HG03469 (cell line): ENCODE data around the gene SORBS2.

ENCODE experiments used
- ATAC-seq: cut with Tn5 transposase; IDR thresholded peaks from one replicate; pipeline ENCODE4 v1.9.1; 2021; ENCODE audit warnings: mild to moderate bottlenecking, moderate library complexity, moderate number of reproducible peaks; ENCODE audit not compliant: unreplicated experiment

SORBS2 gene

GRCh38 chr4:185742766-185743165 lies 69.2 kb downstream of the SORBS2 start:
- no peak for ATAC-seq

GRCh38 chr4:185741795-185742194 lies 70.2 kb downstream of the SORBS2 start:
- no peak for ATAC-seq

GRCh38 chr4:185740471-185740873 lies 71.5 kb downstream of the SORBS2 start:
- no peak for ATAC-seq

- ATAC-seq, result no peak
Observed at GRCh38 chr4:185738820-185739219, 73.2 kb downstream of the SORBS2 start.

- no peak for ATAC-seq
Observed at GRCh38 chr4:185738038-185738552, 73.9 kb downstream of the SORBS2 start.

GRCh38 chr4:185737489-185738037 lies 74.4 kb downstream of the SORBS2 start:
- ATAC-seq, result no peak

GRCh38 chr4:185736882-185737281 lies 75.1 kb downstream of the SORBS2 start:
- ATAC-seq, result no peak

- ATAC-seq, result no peak
Observed at GRCh38 chr4:185735866-185736400, 76.1 kb downstream of the SORBS2 start.

- ATAC-seq, result no peak
Observed at GRCh38 chr4:185734930-185735329, 77.1 kb downstream of the SORBS2 start.

- ATAC-seq, result peak; percentile 55
Observed at GRCh38 chr4:185734214-185734613, 77.8 kb downstream of the SORBS2 start.

GRCh38 chr4:185730849-185731608 lies 81.0 kb downstream of the SORBS2 start:
- peak; percentile 53 for ATAC-seq

GRCh38 chr4:185730387-185730786 lies 81.6 kb downstream of the SORBS2 start:
- peak; percentile 39 for ATAC-seq

GRCh38 chr4:185729391-185729804 lies 82.6 kb downstream of the SORBS2 start:
- no peak for ATAC-seq

GRCh38 chr4:185728893-185729292 lies 83.1 kb downstream of the SORBS2 start:
- ATAC-seq, result no peak

GRCh38 chr4:185726931-185727330 lies 85.1 kb downstream of the SORBS2 start:
- no peak for ATAC-seq

- no peak for ATAC-seq
Observed at GRCh38 chr4:185723631-185724260, 88.2 kb downstream of the SORBS2 start.

- no peak for ATAC-seq
Observed at GRCh38 chr4:185722029-185722316, 90.0 kb downstream of the SORBS2 start.

- no peak for ATAC-seq
Observed at GRCh38 chr4:185721190-185722028, 90.6 kb downstream of the SORBS2 start.

- no peak for ATAC-seq
Observed at GRCh38 chr4:185719500-185719858, 92.5 kb downstream of the SORBS2 start.

GRCh38 chr4:185718578-185719499 lies 93.2 kb downstream of the SORBS2 start:
- ATAC-seq, result no peak
